Large intestine (tissue), 12 donors: Measurements from ENCODE around the gene ART5. TPM values are rescaled to one million over a fixed set of nuclear protein-coding genes. Genes with fewer than 3 reads are reported as not detected.
A peak's percentile ranks its signal among the peaks of the same experiment; 100 is the strongest.

Experiments
- DNase-seq, 2 donors: peaks; one replicate each; pipeline versions ENCODE4 v3.0.0 to v3.0.0-alpha.2; 2013
- H3K27ac ChIP-seq: one replicate; pipeline ENCODE4 v1.5.1; 2013; ENCODE audit warnings: low read length
- H3K27me3 ChIP-seq: 2 replicates; pipeline ENCODE4 v1.6.1; 2013; ENCODE audit warnings: low read length; ENCODE audit not compliant: control insufficient read depth, insufficient read depth
- H3K36me3 ChIP-seq: 2 replicates; pipeline ENCODE4 v1.6.1; 2013; ENCODE audit warnings: low read length; ENCODE audit not compliant: control insufficient read depth, insufficient read depth
- H3K4me1 ChIP-seq: one replicate; pipeline ENCODE4 v1.6.1; 2013; ENCODE audit warnings: low read length; ENCODE audit not compliant: control insufficient read depth, insufficient read depth
- H3K4me3 ChIP-seq: one replicate; pipeline ENCODE4 v1.5.1; 2013; ENCODE audit warnings: low read length
- H3K9me3 ChIP-seq: one replicate; pipeline ENCODE4 v1.6.1; 2013; ENCODE audit warnings: mild to moderate bottlenecking, low read depth, low read length, moderate library complexity; ENCODE audit not compliant: control insufficient read depth
- WGBS: methylation state at CpG from one replicate; pipeline ENCODE4 v1.1.5; 2013; ENCODE audit warnings: low lambda C conversion rate; ENCODE audit not compliant: insufficient coverage; 5-methylcytosine and 5-hydroxymethylcytosine counted together
- long read RNA-seq, 11 donors: transcript quantifications; one replicate each; lab custom pipeline, GENCODE V29; 2026
- polyA plus RNA-seq: library from polyadenylated mRNA; unstranded; fragments of 120-200 nt; gene quantifications from one replicate; pipeline ENCODE4 v1.2.1, GENCODE V29; 2013

The ART5 gene, protein sequence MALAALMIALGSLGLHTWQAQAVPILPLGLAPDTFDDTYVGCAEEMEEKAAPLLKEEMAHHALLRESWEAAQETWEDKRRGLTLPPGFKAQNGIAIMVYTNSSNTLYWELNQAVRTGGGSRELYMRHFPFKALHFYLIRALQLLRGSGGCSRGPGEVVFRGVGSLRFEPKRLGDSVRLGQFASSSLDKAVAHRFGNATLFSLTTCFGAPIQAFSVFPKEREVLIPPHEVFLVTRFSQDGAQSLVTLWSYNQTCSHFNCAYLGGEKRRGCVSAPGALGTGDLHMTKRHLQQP
- 0.25 TPM for polyA plus RNA-seq
- long read RNA-seq, donor 1 = 0 reads
- long read RNA-seq, donor 2 = 0 reads
- long read RNA-seq, donor 3 = 0 reads
- long read RNA-seq, donor 4 = 0 reads
- long read RNA-seq, donor 5 = 0 reads
- long read RNA-seq, donor 6 = 0 reads
- long read RNA-seq, donor 7 = 0 reads
- long read RNA-seq, donor 8 = 0 reads
- long read RNA-seq, donor 9 = 0 reads
- long read RNA-seq, donor 10 = 0 reads
- long read RNA-seq, donor 11 = 0 reads

GRCh38 chr11:3641701-3642070 lies at the start of gene ART5:
TSS of gene ART5 (minus strand) at chr11:3641992. CDS start at chr11:3641862, 130 bp downstream.
- peaks cover 8% of the 10 kb centered on the region for H3K4me1 ChIP-seq
- no peak within 1 kb of the TSS for H3K27ac ChIP-seq
- H3K9me3 ChIP-seq = peaks cover 3% of the 10 kb centered on the region
- no peaks in the 10 kb centered on the region for H3K36me3 ChIP-seq
- peak within 1 kb of the TSS; percentile 35 for H3K4me3 ChIP-seq
- WGBS = no CpG with 5 or more reads among the region's 21 CpGs
- H3K27me3 ChIP-seq = peaks cover 14% of the 10 kb centered on the region
- no peak for DNase-seq

DNA sequence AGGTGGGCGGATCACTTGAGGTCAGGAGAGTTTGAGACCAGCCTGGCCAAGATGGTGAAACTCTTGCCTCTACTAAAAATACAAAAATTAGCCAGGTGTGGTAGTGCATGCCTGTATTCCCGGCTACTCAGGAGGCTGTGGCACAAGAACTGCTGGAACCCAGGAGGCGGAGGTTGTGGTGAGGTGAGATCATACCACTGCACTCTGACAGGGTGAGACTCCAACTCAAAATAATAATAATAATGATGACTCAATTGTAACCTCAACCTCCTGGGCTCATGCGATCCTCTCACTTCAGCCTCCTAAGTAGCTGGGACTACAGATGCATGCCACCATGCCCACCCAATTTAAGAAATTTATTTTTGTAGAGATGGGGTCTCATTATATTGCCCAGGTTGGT lies 45.0 kb upstream of the ART5 start:
- DNase-seq = no peak
- Histone ChIP-seq H3K27me3 (no peaks in the 10 kb centered on the region), H3K4me3 (no peak overlapping the region), H3K36me3 (peaks cover 64% of the 10 kb centered on the region), H3K27ac (no peak overlapping the region), H3K9me3 (no peaks in the 10 kb centered on the region), H3K4me1 (no peaks in the 10 kb centered on the region)
- WGBS = no CpG with 5 or more reads among the region's 4 CpGs

GRCh38 chr11:3685923-3686322 lies 44.1 kb upstream of the ART5 start:
- Histone ChIP-seq H3K4me1 (no peaks in the 10 kb centered on the region), H3K9me3 (no peaks in the 10 kb centered on the region), H3K27me3 (no peaks in the 10 kb centered on the region), H3K27ac (no peak overlapping the region), H3K4me3 (no peak overlapping the region), H3K36me3 (peaks cover 65% of the 10 kb centered on the region)
- no CpG with 5 or more reads among the region's 7 CpGs for WGBS
- no peak for DNase-seq

DNA sequence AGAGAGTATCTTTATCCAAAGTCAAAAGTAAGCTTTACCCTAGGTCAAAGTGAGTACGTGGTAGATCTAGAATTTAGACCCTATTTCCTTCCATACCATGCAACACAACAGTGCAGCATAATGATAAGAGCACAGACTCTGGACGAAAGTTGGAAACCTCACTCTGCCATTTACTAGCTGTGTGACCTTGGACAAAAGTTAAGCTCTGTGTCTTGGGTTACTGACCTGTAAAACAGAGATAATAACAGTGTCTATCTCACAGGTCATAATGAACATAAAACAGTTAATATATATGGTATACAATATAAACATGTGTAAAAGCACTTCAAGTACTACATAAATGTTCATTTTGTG lies 43.0 kb upstream of the ART5 start:
- peak; percentile 18 to 66 for DNase-seq
- peaks cover 76% of the 10 kb centered on the region for H3K36me3 ChIP-seq
- no peak overlapping the region for H3K4me3 ChIP-seq
- H3K27ac ChIP-seq = no peak overlapping the region
- H3K4me1 ChIP-seq = no peaks in the 10 kb centered on the region
- H3K9me3 ChIP-seq = no peaks in the 10 kb centered on the region
- H3K27me3 ChIP-seq = no peaks in the 10 kb centered on the region
- WGBS = no CpG with 5 or more reads among the region's 2 CpGs

DNA sequence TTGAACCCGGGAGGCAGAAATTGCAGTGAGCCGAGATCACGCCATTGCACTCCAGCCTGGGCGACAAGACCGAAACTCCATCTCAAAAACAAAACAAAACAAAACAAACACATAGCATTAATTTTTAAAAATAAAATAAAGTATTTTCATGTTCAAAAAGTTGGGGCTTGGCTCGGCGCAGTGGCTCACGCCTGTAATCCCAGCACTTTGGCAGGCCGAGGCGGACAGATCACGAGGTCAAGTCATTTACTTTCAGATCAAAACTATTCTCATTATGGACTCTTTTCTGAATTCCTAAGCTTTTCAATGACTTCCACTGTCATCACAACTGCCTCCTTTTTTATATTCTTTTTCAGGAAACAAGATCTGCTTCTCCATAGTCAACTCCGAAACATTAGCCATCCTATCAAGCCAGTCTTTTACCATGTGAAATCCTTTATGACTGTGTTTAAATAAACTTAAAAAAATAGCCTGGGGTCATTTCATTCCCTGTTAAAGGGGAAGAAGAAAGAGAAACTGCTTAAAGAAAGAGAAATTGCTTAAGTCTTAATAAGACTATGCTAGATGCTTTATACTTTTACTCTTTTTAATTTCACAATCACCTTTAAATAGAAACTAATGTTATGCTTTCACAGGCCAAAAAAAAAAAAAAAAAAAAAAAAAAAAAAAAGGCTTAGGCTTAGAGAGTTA lies 42.5 kb upstream of the ART5 start:
- peaks cover 76% of the 10 kb centered on the region for H3K36me3 ChIP-seq
- WGBS = 100% methylated on average over 3 of the region's 12 CpGs
- H3K27ac ChIP-seq = no peak overlapping the region
- no peaks in the 10 kb centered on the region for H3K27me3 ChIP-seq
- H3K4me3 ChIP-seq = no peak overlapping the region
- H3K4me1 ChIP-seq = no peaks in the 10 kb centered on the region
- no peak for DNase-seq
- no peaks in the 10 kb centered on the region for H3K9me3 ChIP-seq

- no CpG with 5 or more reads among the region's 9 CpGs for WGBS
- no peak for DNase-seq
- Histone ChIP-seq H3K27ac (no peak overlapping the region), H3K4me3 (no peak overlapping the region), H3K9me3 (no peaks in the 10 kb centered on the region), H3K27me3 (no peaks in the 10 kb centered on the region), H3K36me3 (peaks cover 85% of the 10 kb centered on the region), H3K4me1 (no peaks in the 10 kb centered on the region)
Observed at GRCh38 chr11:3683039-3683438, 41.2 kb upstream of the ART5 start.

DNA sequence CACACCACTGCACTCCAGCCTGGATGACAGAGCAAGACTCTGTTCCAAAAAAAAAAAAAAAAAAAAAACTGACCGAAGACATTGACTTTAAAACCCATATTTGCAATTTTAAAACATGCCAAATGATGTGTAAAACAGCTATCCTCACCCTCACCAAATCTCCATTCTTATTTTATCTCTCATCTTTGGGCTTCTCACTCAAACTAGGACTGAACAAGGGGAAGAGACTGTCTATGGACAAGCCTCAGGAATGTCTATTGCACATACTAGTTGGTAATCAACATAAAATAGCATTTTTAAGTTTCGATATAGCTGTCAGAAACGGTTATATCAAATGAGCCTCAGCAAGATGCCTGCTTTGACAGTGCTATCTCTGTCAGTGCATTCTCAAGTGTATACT lies 37.3 kb upstream of the ART5 start:
- Histone ChIP-seq H3K27me3 (no peaks in the 10 kb centered on the region), H3K4me3 (no peak overlapping the region), H3K36me3 (peaks cover 96% of the 10 kb centered on the region), H3K27ac (no peak overlapping the region), H3K4me1 (no peaks in the 10 kb centered on the region), H3K9me3 (no peaks in the 10 kb centered on the region)
- DNase-seq = no peak
- WGBS = no CpG with 5 or more reads among the region's 3 CpGs

DNA sequence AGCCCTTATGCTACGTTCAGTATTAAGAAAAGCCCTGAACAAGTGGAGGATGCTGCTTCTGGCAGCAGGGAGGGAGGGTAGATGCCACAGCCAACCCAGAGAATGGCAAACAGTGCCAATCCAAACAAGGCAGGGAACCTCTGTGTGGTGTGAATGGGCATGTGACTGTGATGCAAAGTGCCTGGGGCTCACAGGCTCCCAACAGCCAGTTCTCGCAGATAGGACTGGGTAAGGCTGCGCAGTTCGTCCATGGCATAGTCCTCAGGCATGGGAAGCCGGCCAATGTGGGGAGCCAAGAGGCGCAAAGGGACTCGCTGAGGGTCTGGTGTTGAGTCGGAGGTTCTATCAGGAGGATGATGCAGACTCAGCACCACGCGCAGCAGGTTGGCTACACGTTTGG lies 34.2 kb upstream of the ART5 start:
- H3K27me3 ChIP-seq = no peaks in the 10 kb centered on the region
- DNase-seq = no peak
- no peaks in the 10 kb centered on the region for H3K4me1 ChIP-seq
- WGBS = 100% methylated on average over 3 of the region's 11 CpGs
- peaks cover 91% of the 10 kb centered on the region for H3K36me3 ChIP-seq
- H3K9me3 ChIP-seq = no peaks in the 10 kb centered on the region
- H3K4me3 ChIP-seq = no peak overlapping the region
- no peak overlapping the region for H3K27ac ChIP-seq

GRCh38 chr11:3674189-3674588 lies 32.4 kb upstream of the ART5 start:
- DNase-seq = no peak
- H3K4me1 ChIP-seq = no peaks in the 10 kb centered on the region
- H3K36me3 ChIP-seq = peaks cover 90% of the 10 kb centered on the region
- WGBS = no CpG with 5 or more reads among the region's 1 CpG
- H3K4me3 ChIP-seq = no peak overlapping the region
- no peaks in the 10 kb centered on the region for H3K9me3 ChIP-seq
- H3K27ac ChIP-seq = no peak overlapping the region
- no peaks in the 10 kb centered on the region for H3K27me3 ChIP-seq

GRCh38 chr11:3671334-3672254 lies 29.8 kb upstream of the ART5 start, which contains the start of gene CHRNA10:
TSS of gene CHRNA10 (minus strand) at chr11:3671384. CDS start at chr11:3671312, 72 bp downstream.
- 73% methylated on average over 3 of the region's 9 CpGs for WGBS
- Histone ChIP-seq H3K27me3 (no peaks in the 10 kb centered on the region), H3K4me1 (no peaks in the 10 kb centered on the region), H3K4me3 (no peak within 1 kb of the TSS), H3K27ac (no peak within 1 kb of the TSS), H3K36me3 (peaks cover 78% of the 10 kb centered on the region), H3K9me3 (no peaks in the 10 kb centered on the region)
- DNase-seq = no peak
